ENCODE measurements around the gene CNOT6.

CNOT6 gene

GRCh38 chr5:180532268-180532667 is 38.1 kb downstream of the CNOT6 start:
- H3K4me1 ChIP-seq (ENCODE audit: insufficient read depth, insufficient read length), result no peaks in the 10 kb centered on the region
- peaks cover 46% of the 10 kb centered on the region for H3K36me3 ChIP-seq (ENCODE audit: insufficient read depth, insufficient read length, low read length)
- no peak for DNase-seq (ENCODE audit: low read depth, low spot score)
- peaks cover 33% of the 10 kb centered on the region for H3K9me3 ChIP-seq (ENCODE audit: insufficient read depth, low read length)
- TF ChIP-seq SUZ12 (IDR thresholded peaks at IDR 0.05; ENCODE audit: extremely low read depth, insufficient read depth, insufficient read length) (no peak), ZNF274 (IDR thresholded peaks at IDR 0.05; ENCODE audit: low read depth, low read length) (no peak), YY1 (IDR thresholded peaks at IDR 0.05; ENCODE audit: insufficient read depth, insufficient read length) (no peak)
- no peaks in the 10 kb centered on the region for H3K27me3 ChIP-seq (ENCODE audit: insufficient read depth, insufficient read length)
- no peak overlapping the region for H3K4me3 ChIP-seq (ENCODE audit: insufficient read length, low read depth)
- no peak overlapping the region for H3K9ac ChIP-seq (ENCODE audit: insufficient read length, low read depth)

GRCh38 chr5:180533845-180534244 is 39.7 kb downstream of the CNOT6 start:
- Histone ChIP-seq H3K4me1 (ENCODE audit: insufficient read depth, insufficient read length) (no peaks in the 10 kb centered on the region), H3K36me3 (ENCODE audit: insufficient read depth, insufficient read length, low read length) (peaks cover 42% of the 10 kb centered on the region), H3K4me3 (ENCODE audit: insufficient read length, low read depth) (no peak overlapping the region), H3K27me3 (ENCODE audit: insufficient read depth, insufficient read length) (no peaks in the 10 kb centered on the region), H3K9me3 (ENCODE audit: insufficient read depth, low read length) (peaks cover 28% of the 10 kb centered on the region), H3K9ac (ENCODE audit: insufficient read length, low read depth) (no peak overlapping the region)
- no peak for DNase-seq (ENCODE audit: low read depth, low spot score)
- no peak for TF ChIP-seq ZNF274 (IDR thresholded peaks at IDR 0.05; ENCODE audit: low read depth, low read length)
- TF ChIP-seq YY1 (IDR thresholded peaks at IDR 0.05; ENCODE audit: insufficient read depth, insufficient read length), result no peak
- TF ChIP-seq SUZ12 (IDR thresholded peaks at IDR 0.05; ENCODE audit: extremely low read depth, insufficient read depth, insufficient read length), result no peak

- Histone ChIP-seq H3K27me3 (ENCODE audit: insufficient read depth, insufficient read length) (no peaks in the 10 kb centered on the region), H3K36me3 (ENCODE audit: insufficient read depth, insufficient read length, low read length) (peaks cover 29% of the 10 kb centered on the region), H3K4me1 (ENCODE audit: insufficient read depth, insufficient read length) (no peaks in the 10 kb centered on the region), H3K9me3 (ENCODE audit: insufficient read depth, low read length) (peaks cover 13% of the 10 kb centered on the region), H3K4me3 (ENCODE audit: insufficient read length, low read depth) (no peak overlapping the region), H3K9ac (ENCODE audit: insufficient read length, low read depth) (no peak overlapping the region)
- TF ChIP-seq SUZ12 (IDR thresholded peaks at IDR 0.05; ENCODE audit: extremely low read depth, insufficient read depth, insufficient read length) (no peak), ZNF274 (IDR thresholded peaks at IDR 0.05; ENCODE audit: low read depth, low read length) (no peak), YY1 (IDR thresholded peaks at IDR 0.05; ENCODE audit: insufficient read depth, insufficient read length) (no peak)
- DNase-seq (ENCODE audit: low read depth, low spot score), result no peak
Measured at GRCh38 chr5:180535573-180535972, 41.4 kb downstream of the CNOT6 start.

GRCh38 chr5:180540050-180540694 is 46.0 kb downstream of the CNOT6 start:
- no peaks in the 10 kb centered on the region for H3K27me3 ChIP-seq (ENCODE audit: insufficient read depth, insufficient read length)
- H3K9me3 ChIP-seq (ENCODE audit: insufficient read depth, low read length), result no peaks in the 10 kb centered on the region
- DNase-seq (ENCODE audit: low read depth, low spot score), result no peak
- H3K4me3 ChIP-seq (ENCODE audit: insufficient read length, low read depth), result no peak overlapping the region
- H3K36me3 ChIP-seq (ENCODE audit: insufficient read depth, insufficient read length, low read length), result peaks cover 17% of the 10 kb centered on the region
- H3K9ac ChIP-seq (ENCODE audit: insufficient read length, low read depth), result no peak overlapping the region
- H3K4me1 ChIP-seq (ENCODE audit: insufficient read depth, insufficient read length), result no peaks in the 10 kb centered on the region
- no peak for TF ChIP-seq SUZ12 (IDR thresholded peaks at IDR 0.05; ENCODE audit: extremely low read depth, insufficient read depth, insufficient read length)
- no peak for TF ChIP-seq YY1 (IDR thresholded peaks at IDR 0.05; ENCODE audit: insufficient read depth, insufficient read length)
- TF ChIP-seq ZNF274 (IDR thresholded peaks at IDR 0.05; ENCODE audit: low read depth, low read length), result no peak

- Histone ChIP-seq H3K27me3 (ENCODE audit: insufficient read depth, insufficient read length) (no peaks in the 10 kb centered on the region), H3K4me1 (ENCODE audit: insufficient read depth, insufficient read length) (no peaks in the 10 kb centered on the region), H3K9me3 (ENCODE audit: insufficient read depth, low read length) (no peaks in the 10 kb centered on the region), H3K36me3 (ENCODE audit: insufficient read depth, insufficient read length, low read length) (peaks cover 12% of the 10 kb centered on the region), H3K9ac (ENCODE audit: insufficient read length, low read depth) (no peak overlapping the region), H3K4me3 (ENCODE audit: insufficient read length, low read depth) (no peak overlapping the region)
- TF ChIP-seq YY1 (IDR thresholded peaks at IDR 0.05; ENCODE audit: insufficient read depth, insufficient read length) (no peak), SUZ12 (IDR thresholded peaks at IDR 0.05; ENCODE audit: extremely low read depth, insufficient read depth, insufficient read length) (no peak), ZNF274 (IDR thresholded peaks at IDR 0.05; ENCODE audit: low read depth, low read length) (no peak)
- DNase-seq (ENCODE audit: low read depth, low spot score), result no peak
Measured at GRCh38 chr5:180541710-180542109, 47.5 kb downstream of the CNOT6 start.

- TF ChIP-seq ZNF274 (IDR thresholded peaks at IDR 0.05; ENCODE audit: low read depth, low read length) (no peak), YY1 (IDR thresholded peaks at IDR 0.05; ENCODE audit: insufficient read depth, insufficient read length) (no peak), SUZ12 (IDR thresholded peaks at IDR 0.05; ENCODE audit: extremely low read depth, insufficient read depth, insufficient read length) (no peak)
- no peak for DNase-seq (ENCODE audit: low read depth, low spot score)
- no peak overlapping the region for H3K9ac ChIP-seq (ENCODE audit: insufficient read length, low read depth)
- H3K27me3 ChIP-seq (ENCODE audit: insufficient read depth, insufficient read length), result no peaks in the 10 kb centered on the region
- H3K4me3 ChIP-seq (ENCODE audit: insufficient read length, low read depth), result no peak overlapping the region
- H3K9me3 ChIP-seq (ENCODE audit: insufficient read depth, low read length), result no peaks in the 10 kb centered on the region
- H3K4me1 ChIP-seq (ENCODE audit: insufficient read depth, insufficient read length), result no peaks in the 10 kb centered on the region
- H3K36me3 ChIP-seq (ENCODE audit: insufficient read depth, insufficient read length, low read length), result peaks cover 15% of the 10 kb centered on the region
Measured at GRCh38 chr5:180545248-180545647, 51.1 kb downstream of the CNOT6 start.

GRCh38 chr5:180548563-180548962 is 54.4 kb downstream of the CNOT6 start:
- Histone ChIP-seq H3K27me3 (ENCODE audit: insufficient read depth, insufficient read length) (no peaks in the 10 kb centered on the region), H3K36me3 (ENCODE audit: insufficient read depth, insufficient read length, low read length) (peaks cover 31% of the 10 kb centered on the region)

More at GRCh38 chr5:180548563-180548962, 54.4 kb downstream of the CNOT6 start:
- H3K4me1 ChIP-seq (ENCODE audit: insufficient read depth, insufficient read length), result no peaks in the 10 kb centered on the region
- H3K9me3 ChIP-seq (ENCODE audit: insufficient read depth, low read length), result no peaks in the 10 kb centered on the region
- DNase-seq (ENCODE audit: low read depth, low spot score), result no peak
- no peak overlapping the region for H3K9ac ChIP-seq (ENCODE audit: insufficient read length, low read depth)
- TF ChIP-seq YY1 (IDR thresholded peaks at IDR 0.05; ENCODE audit: insufficient read depth, insufficient read length) (no peak), SUZ12 (IDR thresholded peaks at IDR 0.05; ENCODE audit: extremely low read depth, insufficient read depth, insufficient read length) (no peak), ZNF274 (IDR thresholded peaks at IDR 0.05; ENCODE audit: low read depth, low read length) (no peak)
- H3K4me3 ChIP-seq (ENCODE audit: insufficient read length, low read depth), result no peak overlapping the region

Data from NT2/D1 (cell line).